GM12864 (cell line): ENCODE results near the gene LPP.

Experiments
- DNase-seq: peaks from one replicate; pipeline ENCODE4 v3.0.0-alpha.2; 2011; ENCODE audit warnings: low read depth
- H3K4me3 ChIP-seq: 2 replicates; pipeline ENCODE4 v1.5.1; 2011; ENCODE audit warnings: mild to moderate bottlenecking, low read depth, low read length, control low read depth
- CTCF ChIP-seq: IDR thresholded peaks from 2 replicates; pipeline ENCODE4 v1.5.1; 2011; ENCODE audit warnings: low read depth, mild to moderate bottlenecking, moderate library complexity, low read length, control low read depth, inconsistent platforms; ENCODE audit errors: missing control alignments

The LPP gene

GRCh38 chr3:188884299-188885043 lies 730.5 kb downstream of the LPP start:
- TF ChIP-seq CTCF = no peak
- no peak for DNase-seq
- H3K4me3 ChIP-seq = no peak overlapping the region

- no peak for TF ChIP-seq CTCF
- no peak for DNase-seq
- no peak overlapping the region for H3K4me3 ChIP-seq
Observed at GRCh38 chr3:188888321-188889053, 734.5 kb downstream of the LPP start.

GRCh38 chr3:188889054-188889491 lies 735.1 kb downstream of the LPP start:
- no peak overlapping the region for H3K4me3 ChIP-seq
- no peak for DNase-seq
- no peak for TF ChIP-seq CTCF

- H3K4me3 ChIP-seq = no peak overlapping the region
- TF ChIP-seq CTCF = no peak
- no peak for DNase-seq
Observed at GRCh38 chr3:188890572-188891270, 736.8 kb downstream of the LPP start.

GRCh38 chr3:188899881-188900280 lies 745.9 kb downstream of the LPP start:
- no peak for DNase-seq
- H3K4me3 ChIP-seq = no peak overlapping the region
- TF ChIP-seq CTCF = no peak

- TF ChIP-seq CTCF = no peak
- DNase-seq = no peak
- no peak overlapping the region for H3K4me3 ChIP-seq
Observed at GRCh38 chr3:188900421-188900951, 746.5 kb downstream of the LPP start.
